Liver (tissue), 3 donors: ENCODE data around the gene BAHD1.

ENCODE experiments used
- CTCF ChIP-seq: fragments of 150-350 bp; IDR thresholded peaks from 2 replicates; pipeline ENCODE4 v1.5.1; 2017; ENCODE audit warnings: improper control_type of control experiment, low read depth, low read length; ENCODE audit not compliant: missing input control
- EGR1 ChIP-seq, 2 donors: IDR thresholded peaks; 2 replicates each; pipeline ENCODE4 v1.6.1; 2016 to 2018; ENCODE audit warnings: antibody characterized with exemption in 2 of 2, low read depth in 2 of 2
- GABPA ChIP-seq, 2 donors: IDR thresholded peaks in 1 of 2; conservative IDR thresholded peaks in 1 of 2; 2 replicates each; pipeline ENCODE4 v1.6.1; 2016; ENCODE audit warnings: antibody characterized with exemption in 2 of 2, mild to moderate bottlenecking in 1 of 2, moderate library complexity in 1 of 2
- JUND ChIP-seq, 2 donors: IDR thresholded peaks; 2 replicates each; pipeline ENCODE4 v1.6.1; 2016; ENCODE audit warnings: antibody characterized with exemption in 2 of 2
- MAX ChIP-seq: IDR thresholded peaks from 2 replicates; pipeline ENCODE4 v1.6.1; 2016; ENCODE audit warnings: antibody characterized with exemption
- RAD21 ChIP-seq, 2 donors: IDR thresholded peaks; 2 replicates each; pipeline ENCODE4 v1.6.1; 2016; ENCODE audit warnings: antibody characterized with exemption in 2 of 2, mild to moderate bottlenecking in 2 of 2
- REST ChIP-seq: IDR thresholded peaks from 2 replicates; pipeline ENCODE4 v1.6.1; 2016; ENCODE audit warnings: antibody characterized with exemption, mild to moderate bottlenecking
- TAF1 ChIP-seq: conservative IDR thresholded peaks from 2 replicates; pipeline ENCODE4 v1.6.1; 2016; ENCODE audit warnings: antibody characterized with exemption, mild to moderate bottlenecking
- YY1 ChIP-seq: IDR thresholded peaks from 2 replicates; pipeline ENCODE4 v1.6.1; 2016; ENCODE audit warnings: antibody characterized with exemption, mild to moderate bottlenecking
- ZBTB33 ChIP-seq: IDR thresholded peaks from 2 replicates; pipeline ENCODE4 v1.6.1; 2016; ENCODE audit warnings: antibody characterized with exemption
- donor health status: healthy.
- donor health status: healthy.

GRCh38 chr15:40481341-40482074 is 40.8 kb downstream of the BAHD1 start:
- no peak for TF ChIP-seq CTCF
- TF ChIP-seq REST, result no peak
- no peak for TF ChIP-seq EGR1 (IDR thresholded peaks at IDR 0.05; ENCODE audit: low read depth in 2 of 2)
- no peak for TF ChIP-seq RAD21 (IDR thresholded peaks at IDR 0.05)
- no peak for TF ChIP-seq MAX
- no peak for TF ChIP-seq ZBTB33
- TF ChIP-seq JUND (IDR thresholded peaks at IDR 0.05), result no peak
- no peak for TF ChIP-seq TAF1
- TF ChIP-seq GABPA (IDR thresholded peaks at IDR 0.05 in 1 of 2, conservative IDR thresholded peaks at IDR 0.05 in 1 of 2), result no peak
- no peak for TF ChIP-seq YY1
